Diencephalon (tissue), 1 donor: ENCODE data around the gene GPR15. TPM values are rescaled to one million over a fixed set of nuclear protein-coding genes. Genes with fewer than 3 reads are reported as not detected.

Experiments
- small RNA-seq: library from RNA; depleted of rRNA; stranded (forward); fragments of <200 nt; gene quantifications from one replicate; pipeline ENCODE3, GENCODE V24; 2014
- total RNA-seq: library from RNA; depleted of rRNA; stranded (reverse); fragments of >200 nt; gene quantifications from one replicate; pipeline ENCODE4 v1.2.3, GENCODE V29; 2014

Gene GPR15
- total RNA-seq = not detected

GRCh38 chr3:98531622-98532274 is at the start of gene GPR15:
TSS of gene GPR15 (plus strand) at chr3:98531978. CDS start at chr3:98532034, 56 bp downstream.

DNA sequence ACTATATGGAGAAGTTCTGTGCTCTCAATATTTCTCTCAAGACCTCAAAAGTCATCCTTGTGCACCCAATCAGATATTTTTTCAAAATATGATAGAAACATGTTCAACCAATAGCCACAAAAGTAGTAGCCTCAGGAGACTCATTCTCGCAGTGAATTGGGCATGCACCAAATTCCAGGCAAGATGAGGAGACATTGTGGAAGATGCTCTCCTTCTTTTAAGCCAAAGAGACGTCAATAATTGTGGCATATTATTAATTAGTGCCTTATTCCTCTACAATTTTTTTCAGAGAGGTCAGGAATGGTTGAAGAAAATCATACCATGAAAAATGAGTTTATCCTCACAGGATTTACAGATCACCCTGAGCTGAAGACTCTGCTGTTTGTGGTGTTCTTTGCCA is 34.4 kb upstream of the GPR15 start, which contains the start of gene OR5K2:
TSS of gene OR5K2 (plus strand) at position 301 of the 400 bp plus-strand sequence. CDS start at position 301, 0 bp downstream.

GRCh38 chr3:98522544-98523281 is 9.1 kb upstream of the GPR15 start, which contains the start of gene CLDND1:
TSS of gene CLDND1 (minus strand) at chr3:98522902. CDS start at chr3:98521424, 1,478 bp downstream.

Small RNA genes within 50 kb of the gene (small RNA-seq; reads per million reads assigned to genes)
- not detected for gene RPL38P4

Other genes with a start within 250 kb of the GPR15 start
- gene OR5H2, start 249.5 kb upstream of the GPR15 start, total RNA-seq = not detected
- not detected for gene OR5K4, start 178.1 kb upstream of the GPR15 start, total RNA-seq
- gene OR5K3, start 141.3 kb upstream of the GPR15 start, total RNA-seq = not detected
- not detected for gene OR5K1, start 68.8 kb upstream of the GPR15 start, total RNA-seq
- gene OR5K2, start 34.3 kb upstream of the GPR15 start, total RNA-seq = not detected
- 153 TPM for gene CLDND1, start 9.1 kb upstream of the GPR15 start, total RNA-seq
- gene CPOX, start 61.6 kb downstream of the GPR15 start, total RNA-seq = 19.8 TPM
- 10.6 TPM for gene ST3GAL6, start 231.4 kb downstream of the GPR15 start, total RNA-seq